HG03575 (cell line): ENCODE measurements around the gene MGAM2.
"Not testable (repeated sequence)": the region's sequence is repeated elsewhere in the genome, so short reads cannot be mapped to it uniquely, and the experiment has no call there.

Experiments
- ATAC-seq: cut with Tn5 transposase; IDR thresholded peaks from one replicate; pipeline ENCODE4 v1.9.1; 2021; ENCODE audit not compliant: unreplicated experiment, insufficient number of reproducible peaks, low FRiP score; ENCODE audit errors: extremely low read depth

The MGAM2 gene

DNA sequence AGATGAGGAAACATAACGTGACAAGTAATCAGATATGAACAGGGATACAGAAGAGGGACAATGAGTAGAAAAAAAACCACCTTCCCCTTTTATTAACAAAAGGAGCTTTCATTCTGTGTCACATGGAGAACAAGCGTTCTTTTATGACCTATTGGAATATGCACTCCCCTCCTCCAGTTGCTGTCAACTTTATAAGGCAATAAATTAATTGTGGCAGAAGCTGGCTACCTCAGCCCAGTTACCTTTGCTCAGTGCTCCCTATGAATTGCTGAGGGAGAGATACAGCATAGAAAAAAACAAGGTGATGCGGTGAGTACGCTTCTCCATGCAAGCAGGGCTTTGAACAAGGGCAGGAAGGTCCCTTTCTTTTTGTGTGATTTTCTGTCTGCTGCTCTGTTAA lies at the start of gene MGAM2:
Gene MGAM2, plus strand, starts transcription at position 220 of the 400 bp plus-strand sequence. CDS start 5,156 bp downstream, outside the sequence.
- ATAC-seq = no peak

DNA sequence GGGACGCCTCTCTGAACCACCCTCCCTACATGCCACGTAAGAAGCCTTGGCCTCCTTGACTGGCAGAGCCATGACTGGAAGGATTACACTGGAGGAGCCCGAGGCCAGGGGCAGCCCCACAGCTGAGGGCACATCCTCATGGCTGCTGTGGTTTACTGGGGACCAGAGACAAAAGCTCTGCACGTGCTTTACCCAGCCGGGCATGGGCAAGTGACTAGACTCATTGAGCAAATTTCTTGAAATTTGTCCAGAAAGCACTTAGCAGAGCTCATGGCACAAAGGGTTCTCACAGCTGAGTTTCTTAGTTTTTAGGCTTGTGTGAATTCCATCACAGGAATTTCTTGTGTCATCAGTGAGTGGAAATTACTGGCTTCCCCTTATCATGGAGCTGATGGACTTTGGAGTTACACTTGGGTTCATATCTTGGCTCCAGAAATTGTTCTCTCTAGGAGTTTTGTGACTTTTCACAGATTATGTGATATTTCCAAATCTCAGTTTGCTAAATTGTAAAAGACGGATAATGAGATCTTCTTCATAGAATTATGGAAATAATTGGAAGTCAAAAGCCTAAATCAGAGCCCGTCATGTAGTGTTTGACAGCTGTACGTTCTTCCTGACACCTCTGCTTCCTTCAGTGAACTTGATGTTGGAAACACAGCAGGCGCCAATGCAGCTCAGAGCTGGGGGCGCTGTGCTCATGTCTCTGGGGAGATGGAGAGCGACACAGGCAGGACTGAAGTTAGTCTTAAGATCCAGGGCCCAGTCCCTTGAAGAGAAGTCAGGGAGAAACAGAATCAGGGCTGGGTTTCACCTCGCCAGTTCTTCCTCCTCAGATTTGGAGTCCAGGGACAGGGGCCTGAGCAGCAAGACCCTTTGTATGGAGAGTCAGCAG lies 47.7 kb upstream of the MGAM2 start:
- no peak for ATAC-seq

DNA sequence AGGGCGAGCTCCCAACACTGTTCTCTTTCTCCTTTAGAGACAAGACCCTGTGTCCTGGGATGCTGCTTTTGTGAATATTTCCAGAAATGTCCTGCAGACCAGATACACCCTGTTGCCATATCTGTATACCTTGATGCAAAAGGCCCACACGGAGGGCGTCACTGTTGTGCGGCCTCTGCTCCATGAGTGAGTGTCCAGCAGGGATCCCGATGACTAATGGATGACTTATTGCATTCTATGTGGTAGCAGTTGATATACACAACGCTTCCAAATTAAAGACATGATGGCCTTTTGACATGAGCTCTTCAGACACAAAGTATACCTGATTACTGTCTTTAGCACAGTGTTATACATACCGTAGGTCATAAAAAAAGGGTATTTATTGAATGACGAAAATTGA lies 45.0 kb upstream of the MGAM2 start:
- ATAC-seq = no peak

DNA sequence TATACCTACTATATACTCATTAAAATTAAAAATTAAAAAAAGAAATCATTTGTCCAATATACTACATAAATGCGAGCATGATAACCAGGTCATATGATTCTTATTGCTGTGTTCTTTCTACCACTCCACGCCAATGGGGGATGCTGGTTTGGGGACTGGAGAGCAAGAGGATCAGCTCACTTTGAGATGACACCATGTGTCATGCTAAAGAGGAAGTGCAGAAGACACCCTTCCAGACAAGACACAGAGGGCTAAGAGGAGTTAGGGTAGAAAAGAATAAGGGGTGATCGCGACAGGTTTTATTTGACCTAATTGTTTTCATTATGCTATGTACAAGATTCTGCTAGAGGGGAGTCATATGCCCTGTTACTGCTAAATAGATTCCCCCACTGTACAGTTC lies 33.8 kb upstream of the MGAM2 start:
- no peak for ATAC-seq

DNA sequence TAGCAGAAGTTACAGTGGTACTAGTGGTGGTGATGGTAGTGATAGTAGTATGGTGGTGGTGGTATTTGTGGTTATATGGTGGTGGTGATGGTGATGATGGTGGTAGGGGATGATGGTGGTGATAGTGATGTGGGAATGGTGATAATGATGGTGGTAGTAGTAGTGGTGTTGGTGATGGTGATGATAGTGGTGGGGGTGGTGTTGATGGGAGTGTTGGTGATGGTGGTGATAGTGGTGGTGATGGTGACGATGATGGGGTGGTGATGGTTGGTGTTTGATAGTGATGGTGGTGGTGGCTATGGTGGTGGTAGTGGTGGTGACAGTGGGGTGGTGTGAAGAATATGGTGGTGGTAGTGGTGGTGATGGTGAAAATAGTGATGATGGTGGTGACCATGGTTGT lies 27.9 kb upstream of the MGAM2 start:
- ATAC-seq = no peak

DNA sequence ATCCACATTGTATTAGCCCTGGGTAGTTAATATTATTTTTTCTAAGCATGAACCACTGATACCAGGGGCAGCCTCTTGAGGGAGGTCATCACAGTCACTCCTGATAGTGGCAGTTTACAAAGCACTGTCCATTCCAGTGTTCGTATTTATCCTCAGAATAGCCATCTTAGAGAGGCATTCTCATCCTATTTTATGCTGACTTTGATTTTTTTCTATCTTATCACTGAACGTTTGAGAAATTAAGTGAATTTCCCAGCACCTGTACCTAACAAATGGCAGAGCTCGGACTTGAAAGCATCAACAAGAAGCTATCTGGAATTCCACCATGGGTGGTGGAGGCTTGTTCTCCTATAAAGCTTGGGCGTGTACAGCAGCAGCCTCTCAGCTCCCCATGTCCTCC lies 26.1 kb upstream of the MGAM2 start:
- no peak for ATAC-seq

DNA sequence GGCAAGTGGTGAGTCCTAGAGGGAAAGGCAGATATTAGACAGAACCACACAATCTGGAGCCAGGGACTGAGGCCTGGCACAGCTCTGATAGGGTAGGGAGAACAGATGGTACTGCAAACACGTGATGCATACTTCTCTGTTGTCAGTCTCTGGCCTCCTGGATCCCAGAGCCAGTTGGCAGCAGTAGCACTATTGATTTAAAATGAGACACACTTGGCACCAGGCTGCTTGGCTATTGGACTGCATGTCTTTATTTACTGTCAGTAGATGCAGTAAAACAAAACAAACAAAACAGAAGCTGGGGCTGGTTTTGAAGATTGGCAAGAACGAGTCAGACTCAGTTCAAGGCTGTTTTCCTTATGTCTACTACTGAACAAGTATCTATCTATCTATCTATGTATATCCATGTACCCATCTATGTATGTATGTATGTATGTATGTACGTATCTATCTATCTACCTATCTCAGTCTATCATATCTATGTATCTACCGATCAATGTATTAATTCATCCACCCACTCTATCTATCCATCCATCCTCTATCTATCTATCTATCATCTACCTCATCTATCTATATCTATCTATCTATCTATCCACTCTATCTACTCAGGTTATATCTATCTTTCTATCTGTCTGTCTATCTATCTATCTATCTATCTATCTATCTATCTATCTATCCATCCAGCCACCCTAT lies 23.4 kb upstream of the MGAM2 start:
- ATAC-seq = no peak

DNA sequence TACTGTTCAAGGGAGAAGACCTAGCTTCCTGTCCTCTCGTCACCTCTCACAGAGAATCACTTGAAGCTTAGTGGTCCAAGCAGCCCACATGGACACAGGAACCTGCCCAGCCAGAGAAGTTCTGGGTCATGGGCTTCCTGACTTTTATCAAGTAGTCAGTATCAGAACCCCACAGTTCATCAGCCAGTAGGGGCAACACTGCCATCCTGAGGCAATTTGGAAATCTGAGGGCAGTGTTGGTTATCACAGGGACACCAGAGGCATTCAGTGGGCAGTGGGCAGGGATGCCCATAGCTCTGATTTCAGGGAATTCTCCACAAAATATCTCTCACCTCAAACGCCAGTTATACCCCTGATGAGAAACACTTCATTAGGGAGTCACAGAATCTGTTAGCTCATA lies 22.5 kb upstream of the MGAM2 start:
- no peak for ATAC-seq

DNA sequence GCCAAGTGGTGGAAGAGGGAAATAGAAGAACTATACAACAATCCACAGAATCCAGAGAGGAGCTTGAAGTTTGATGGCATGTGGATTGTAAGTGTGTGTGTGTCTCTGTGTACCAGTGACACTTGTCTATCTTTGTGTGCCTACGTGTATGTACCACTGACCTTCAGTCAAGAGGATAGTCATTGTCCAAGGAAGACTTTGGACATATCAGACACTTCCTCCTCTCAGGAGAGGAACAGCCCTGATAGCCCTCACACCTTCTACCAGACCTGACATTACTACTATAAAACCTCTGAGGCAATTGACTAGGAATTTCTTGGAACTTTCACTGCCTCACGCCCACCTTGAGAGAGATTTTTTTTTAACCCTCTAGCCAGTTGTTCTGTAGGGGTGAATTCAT lies 19.6 kb upstream of the MGAM2 start:
- no peak for ATAC-seq

DNA sequence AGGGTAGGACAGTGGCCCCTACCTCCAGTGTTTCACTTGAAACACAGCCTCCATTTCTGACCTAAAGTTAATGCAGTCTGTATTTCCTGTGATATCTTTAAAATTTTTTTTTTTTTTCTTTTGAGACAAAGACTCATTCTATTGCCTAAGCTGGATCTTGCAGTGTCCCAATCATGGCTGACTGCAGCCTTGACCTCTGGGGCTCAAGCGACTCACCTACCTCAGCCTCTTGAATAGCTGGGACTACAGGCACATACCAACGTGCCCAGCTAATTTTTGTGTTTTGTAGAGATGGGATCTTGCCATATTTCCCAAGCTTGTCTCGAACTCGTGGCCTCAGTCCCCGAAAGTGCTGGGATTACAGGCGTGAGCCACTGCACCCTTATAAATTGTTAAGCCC lies 16.7 kb upstream of the MGAM2 start:
- ATAC-seq = no peak

DNA sequence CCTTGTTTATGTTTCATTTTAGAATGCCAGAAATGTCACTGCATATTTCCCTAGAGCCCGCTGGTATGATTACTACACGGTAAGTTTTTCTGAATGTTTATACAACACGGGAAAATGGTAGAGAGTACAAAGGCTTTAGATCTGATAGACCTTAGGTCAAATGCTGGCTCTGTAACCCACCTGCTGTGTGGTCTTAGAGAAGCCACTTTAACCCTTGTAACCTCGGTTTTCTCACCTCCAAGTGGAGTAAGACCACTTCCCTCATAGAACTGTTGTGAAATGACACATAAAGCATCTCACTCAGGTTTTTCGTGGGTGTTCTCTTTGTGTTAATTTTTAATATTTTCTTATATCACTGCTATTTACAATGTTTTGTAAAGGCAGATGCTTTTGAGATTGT lies 13.9 kb upstream of the MGAM2 start:
- no peak for ATAC-seq

DNA sequence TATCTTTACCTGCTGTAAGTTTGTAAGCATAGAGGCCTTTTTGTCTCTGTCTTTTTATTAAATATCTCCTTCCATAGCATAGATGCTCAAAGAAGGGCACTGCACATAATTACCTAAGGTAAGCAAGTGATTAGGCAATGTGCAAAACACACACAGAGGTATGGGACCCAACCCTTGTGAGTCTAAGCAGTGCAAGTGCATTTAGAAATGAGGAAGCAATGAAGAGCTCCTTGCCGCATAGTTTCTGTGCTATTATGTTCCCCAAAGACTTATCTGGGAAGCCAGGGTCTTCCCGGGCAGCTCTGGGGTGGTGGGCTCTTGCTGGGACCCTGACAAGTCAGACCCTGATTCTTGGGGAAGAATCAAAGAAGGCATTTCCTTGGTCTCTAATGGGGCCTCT lies 13.5 kb upstream of the MGAM2 start:
- no peak for ATAC-seq

DNA sequence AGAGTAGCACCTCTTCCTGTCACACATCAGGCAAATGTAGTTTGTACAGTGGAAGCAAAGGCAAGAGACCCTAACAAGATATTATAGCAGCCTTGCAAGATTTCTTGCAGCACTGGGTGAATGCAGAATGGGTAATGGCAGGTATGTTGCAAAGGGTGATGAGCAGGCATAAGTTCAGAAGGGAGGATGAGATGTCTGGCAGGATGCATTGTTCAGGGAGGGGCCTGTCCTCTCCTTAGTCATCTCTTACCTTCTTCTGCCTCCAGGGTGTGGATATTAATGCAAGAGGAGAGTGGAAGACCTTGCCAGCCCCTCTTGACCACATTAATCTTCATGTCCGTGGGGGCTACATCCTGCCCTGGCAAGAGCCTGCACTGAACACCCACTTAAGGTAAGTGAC lies 12.2 kb upstream of the MGAM2 start:
- not testable (repeated sequence) for ATAC-seq

DNA sequence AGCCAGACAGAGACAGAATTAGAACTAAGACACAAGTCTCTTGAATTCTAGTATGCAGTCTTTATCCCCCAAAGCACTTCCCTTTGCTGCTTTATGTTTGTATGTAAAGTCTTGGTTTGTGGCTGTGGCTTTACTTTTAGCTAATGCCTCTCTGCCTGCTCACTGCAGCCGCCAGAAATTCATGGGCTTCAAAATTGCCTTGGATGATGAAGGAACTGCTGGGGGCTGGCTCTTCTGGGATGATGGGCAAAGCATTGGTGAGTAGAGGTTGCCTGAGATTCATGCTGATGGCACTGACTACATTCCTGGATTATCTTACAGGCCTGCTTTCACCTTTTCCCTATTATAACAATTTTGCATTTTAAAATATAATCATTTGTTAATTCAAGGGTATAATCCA lies 10.9 kb upstream of the MGAM2 start:
- ATAC-seq = no peak

DNA sequence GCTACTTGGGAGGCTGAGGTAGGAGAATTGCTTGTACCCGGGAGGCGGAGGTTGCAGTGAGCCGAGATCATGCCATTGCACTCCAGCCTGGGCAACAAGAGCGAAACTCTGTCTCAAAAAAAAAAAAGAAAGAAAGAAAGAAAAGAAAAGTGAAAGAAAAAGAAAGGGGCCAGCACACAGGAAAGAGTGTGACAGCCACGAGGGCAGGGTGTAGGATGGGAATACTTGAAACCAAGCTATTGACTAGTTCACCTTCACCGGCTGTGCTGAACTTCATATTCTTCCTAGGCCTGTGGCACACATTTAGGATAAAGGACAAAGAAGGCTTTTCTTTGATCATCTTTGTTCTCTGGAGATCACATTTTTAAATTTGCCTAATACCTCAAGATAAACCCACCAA lies 9.7 kb upstream of the MGAM2 start:
- ATAC-seq = not testable (repeated sequence)

DNA sequence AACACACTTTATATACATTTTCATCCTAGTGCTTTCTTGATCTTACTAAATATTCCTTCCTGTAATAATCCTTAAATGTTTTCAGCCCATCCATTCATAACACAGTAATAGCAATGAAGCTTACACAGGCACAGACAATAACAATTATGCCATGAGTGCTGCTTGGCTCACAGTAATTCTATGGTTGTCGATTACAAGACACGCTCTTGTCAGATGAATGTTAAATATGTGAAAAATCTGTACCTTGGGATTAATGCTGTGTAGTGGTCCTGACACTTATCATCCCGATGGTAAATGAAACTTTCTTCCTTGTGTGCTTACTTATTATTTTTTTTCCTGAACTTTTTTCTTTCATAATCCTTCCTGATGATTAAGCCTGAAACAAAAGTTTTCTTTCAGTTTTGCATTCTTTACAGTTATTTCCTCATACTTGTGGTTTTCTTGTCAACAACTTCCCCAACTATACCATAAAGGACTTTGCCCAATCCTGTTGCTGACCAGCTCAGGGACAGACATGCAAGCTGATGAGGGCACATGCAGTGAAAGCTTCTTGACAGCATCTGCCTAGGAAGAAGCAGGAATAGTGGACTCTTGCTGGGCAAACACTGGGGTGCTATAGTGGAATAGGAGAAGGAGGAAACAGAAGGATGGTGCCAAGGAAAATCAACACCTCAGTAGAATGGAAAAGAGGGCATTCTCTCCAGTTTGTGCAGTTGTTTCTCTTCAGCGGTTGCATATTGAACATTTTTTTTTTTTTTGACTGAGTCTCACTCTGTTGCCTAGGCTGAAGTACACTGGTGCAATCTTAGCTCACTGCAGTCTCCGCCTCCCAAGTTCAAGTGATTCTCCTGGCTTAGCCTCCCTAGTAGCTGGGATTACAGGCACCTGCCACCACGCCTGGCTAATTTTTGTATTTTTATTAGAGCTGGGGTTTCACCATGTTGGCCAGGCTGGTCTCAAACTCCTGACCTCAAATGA lies 6.7 kb upstream of the MGAM2 start:
- ATAC-seq = no peak

DNA sequence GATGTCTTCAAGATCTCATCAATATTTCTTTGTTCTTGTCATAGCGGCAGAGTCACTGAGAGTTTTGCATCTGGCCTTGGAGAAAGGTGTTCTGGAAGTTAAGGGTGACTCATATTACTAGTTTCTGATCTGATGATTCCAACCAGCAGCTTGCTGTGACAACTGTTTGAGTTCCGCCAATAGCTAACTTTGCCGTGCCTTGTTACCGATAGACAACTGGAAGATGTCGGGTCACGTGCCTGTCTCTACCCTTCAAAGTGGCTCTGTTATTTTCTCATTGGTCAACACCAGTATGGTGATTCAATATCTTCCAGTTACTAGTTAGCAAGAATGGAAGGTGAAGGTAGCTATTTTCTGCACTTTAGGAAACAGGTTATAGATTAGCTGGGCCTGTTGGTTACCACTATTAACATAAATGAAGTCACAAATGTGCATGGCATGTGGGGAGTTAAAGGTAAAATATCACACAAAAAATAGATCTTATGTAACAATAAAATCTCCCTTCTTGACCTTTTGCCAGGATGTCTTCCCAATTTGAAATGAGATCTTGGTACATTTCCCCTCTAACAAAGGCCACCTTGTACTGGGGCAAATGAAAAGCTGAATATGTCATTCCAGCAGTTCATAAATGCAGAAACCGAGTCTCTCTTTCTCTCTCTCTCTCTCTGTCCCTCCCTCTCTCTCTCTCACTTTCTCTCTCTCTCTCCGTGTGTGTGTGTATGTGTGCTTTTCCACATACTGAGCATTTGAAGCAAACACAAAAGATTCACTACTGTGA lies 2.6 kb upstream of the MGAM2 start:
- no peak for ATAC-seq

DNA sequence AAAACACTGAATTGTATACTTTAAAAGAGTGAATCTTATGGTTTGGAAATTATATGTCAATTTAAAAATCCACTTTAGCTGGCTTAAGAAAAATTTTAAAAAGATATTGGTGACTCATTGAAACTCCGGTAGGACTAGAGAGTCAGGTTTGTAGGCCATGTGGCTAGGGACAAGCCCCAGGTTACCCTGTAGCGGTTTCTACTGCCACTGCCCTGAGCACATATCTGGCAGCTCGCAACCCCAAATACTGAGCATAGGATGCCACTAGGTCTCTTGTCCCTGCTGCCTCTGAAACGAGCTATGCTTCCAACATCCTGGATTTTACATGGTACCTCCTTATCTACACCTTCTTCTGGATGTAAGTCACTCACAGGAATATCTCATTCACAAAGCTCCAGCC lies 1.4 kb upstream of the MGAM2 start:
- ATAC-seq = no peak

DNA sequence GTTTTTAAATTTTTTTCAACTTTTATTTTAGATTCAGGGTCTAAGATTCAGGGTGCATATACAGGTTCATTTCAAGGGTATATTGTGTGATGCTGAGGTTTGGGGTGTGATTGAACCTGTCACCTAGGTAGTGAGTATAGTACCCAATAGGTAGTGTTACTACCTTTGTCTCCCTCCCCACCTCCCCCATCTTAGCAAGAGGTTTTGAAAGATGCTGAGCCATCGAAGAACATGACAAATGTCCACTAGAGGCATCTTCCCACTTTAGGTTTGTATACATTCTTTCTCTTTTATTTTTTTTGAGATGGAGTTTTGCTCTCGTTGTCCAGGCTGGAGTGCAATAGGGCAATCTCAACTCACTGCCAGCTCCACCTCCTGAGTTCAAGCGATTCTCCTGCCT lies 880 bp upstream of the MGAM2 start:
- ATAC-seq = no peak
